NCI-H1092 treated with DMSO at 0.1 percent for 48 hours (cell line): ENCODE results near the gene TNP2.
A peak's percentile ranks its signal among the peaks of the same experiment; 100 is the strongest.

ENCODE experiments used
- DNase-seq: peaks from one replicate; lab custom pipeline; 2025; lab: John Stamatoyannopoulos, UW

TNP2 gene

GRCh38 chr16:11256661-11257130 is 12.4 kb downstream of the TNP2 start:
- no peak for DNase-seq

- peak; percentile 62 for DNase-seq
These were observed 13.1 kb downstream of the TNP2 start, which contains the start of gene SOCS1 for GRCh38 chr16:11255737-11256660. TSS of gene SOCS1 (minus strand) at chr16:11256204. CDS start at chr16:11255478, 726 bp downstream.

- peak; percentile 62 for DNase-seq
These were observed 14.0 kb downstream of the TNP2 start for GRCh38 chr16:11254913-11255736.

- DNase-seq = no peak
These were observed 14.9 kb downstream of the TNP2 start for GRCh38 chr16:11253995-11254912.

- no peak for DNase-seq
These were observed 15.8 kb downstream of the TNP2 start for GRCh38 chr16:11253009-11253994.

- no peak for DNase-seq
These were observed 16.6 kb downstream of the TNP2 start for GRCh38 chr16:11252482-11252931.

- no peak for DNase-seq
These were observed 17.3 kb downstream of the TNP2 start for GRCh38 chr16:11251525-11252481.

- DNase-seq = no peak
These were observed 18.2 kb downstream of the TNP2 start for GRCh38 chr16:11250786-11251524.

GRCh38 chr16:11250091-11250785 is 18.9 kb downstream of the TNP2 start:
- no peak for DNase-seq

- DNase-seq = no peak
These were observed 19.7 kb downstream of the TNP2 start for GRCh38 chr16:11249233-11250061.

- no peak for DNase-seq
These were observed 21.0 kb downstream of the TNP2 start for GRCh38 chr16:11248133-11248532.

GRCh38 chr16:11245988-11246387 is 23.1 kb downstream of the TNP2 start:
- no peak for DNase-seq

GRCh38 chr16:11245222-11245737 is 23.8 kb downstream of the TNP2 start:
- no peak for DNase-seq

- no peak for DNase-seq
These were observed 26.5 kb downstream of the TNP2 start for GRCh38 chr16:11242658-11243057.

GRCh38 chr16:11241480-11242204 is 27.5 kb downstream of the TNP2 start:
- no peak for DNase-seq
